Activated B cell treated with CpG ODN at 0.5 μM for 24 hours (primary cell): ENCODE results near the gene CMIP. TPM values are rescaled to one million over a fixed set of nuclear protein-coding genes. Genes with fewer than 3 reads are reported as not detected.

Source experiments
- ATAC-seq: fragments of 200-7000 bp; cut with Tn5 transposase; one replicate; pipeline ENCODE4 v1.10.0; 2021; ENCODE audit warnings: low read depth, mild to moderate bottlenecking, moderate library complexity
- CTCF ChIA-PET: fragments of 350-600 bp; sonication (Branson Sonifier 250); formaldehyde crosslinking; loops from one replicate; lab custom pipeline; 2021; ENCODE audit warnings: antibody characterized with exemption; lab: Charles Lee
- POLR2A ChIA-PET: fragments of 350-600 bp; sonication (Branson Sonifier 250); formaldehyde crosslinking; loops from one replicate; lab custom pipeline; 2021; ENCODE audit warnings: antibody characterized with exemption; lab: Charles Lee
- DNase-seq: peaks from one replicate; pipeline ENCODE4 v3.0.0; 2022
- H3K27ac Mint-ChIP-seq: one replicate; pipeline ENCODE4 v1.8.0; 2020; ENCODE audit warnings: mixed read lengths
- H3K27me3 Mint-ChIP-seq: one replicate; pipeline ENCODE4 v1.8.0; 2021; ENCODE audit warnings: mixed read lengths
- H3K36me3 Mint-ChIP-seq: one replicate; pipeline ENCODE4 v1.8.0; 2021; ENCODE audit warnings: low read depth, mixed read lengths
- H3K4me1 Mint-ChIP-seq: one replicate; pipeline ENCODE4 v1.8.0; 2021; ENCODE audit warnings: mixed read lengths
- H3K4me3 Mint-ChIP-seq: one replicate; pipeline ENCODE4 v1.8.0; 2020; ENCODE audit warnings: mild to moderate bottlenecking, mixed read lengths
- H3K9me3 Mint-ChIP-seq: one replicate; pipeline ENCODE4 v1.8.0; 2020; ENCODE audit warnings: mixed read lengths
- CTCF ChIP-seq: fragments of 200-600 bp; IDR thresholded peaks from one replicate; pipeline ENCODE4 v1.8.0; 2022; ENCODE audit warnings: antibody characterized with exemption, mild to moderate bottlenecking
- intact Hi-C: fragments of 100-400 bp; cut with micrococcal nuclease; formaldehyde crosslinking; loops from one replicate; pipeline ENCODE4 v1.15.1; 2024
- total RNA-seq: library from RNA; stranded (reverse); gene quantifications from 2 replicates; pipeline ENCODE4 v1.2.3, GENCODE V29; 2022

The CMIP gene
- total RNA-seq, 1 donor from 2014 or later = 76.3 TPM

- no peak overlapping the region for H3K27ac Mint-ChIP-seq
These were observed 138.2 kb downstream of the CMIP start for GRCh38 chr16:81582655-81583441.

GRCh38 chr16:81583893-81584631, 139.5 kb downstream of the CMIP start:
- Mint-ChIP-seq H3K4me3 (no peak overlapping the region), H3K4me1 (peaks cover 5% of the 10 kb centered on the region), H3K27me3 (no peaks in the 10 kb centered on the region), H3K36me3 (peaks cover 31% of the 10 kb centered on the region), H3K27ac (no peak overlapping the region), H3K9me3 (no peaks in the 10 kb centered on the region)
- ATAC-seq (no peak), DNase-seq (no peak)
- intact Hi-C loops = no loop called here
- ChIA-PET POLR2A (no interaction called here), CTCF (no interaction called here)
- TF ChIP-seq CTCF = no peak

More at GRCh38 chr16:81582655-81583441, 138.2 kb downstream of the CMIP start:
- Mint-ChIP-seq H3K4me3 (no peak overlapping the region), H3K36me3 (peaks cover 22% of the 10 kb centered on the region), H3K27me3 (no peaks in the 10 kb centered on the region), H3K9me3 (no peaks in the 10 kb centered on the region), H3K4me1 (peaks cover 5% of the 10 kb centered on the region)
- ChIA-PET POLR2A (no interaction called here), CTCF (no interaction called here)
- DNase-seq (no peak), ATAC-seq (no peak)
- no peak for TF ChIP-seq CTCF
- intact Hi-C loops = no loop called here

- ATAC-seq = no peak
- Mint-ChIP-seq H3K27me3 (no peaks in the 10 kb centered on the region), H3K4me1 (peaks cover 3% of the 10 kb centered on the region), H3K27ac (no peak overlapping the region), H3K36me3 (peaks cover 42% of the 10 kb centered on the region), H3K4me3 (no peak overlapping the region), H3K9me3 (no peaks in the 10 kb centered on the region)
- no peak for DNase-seq
- POLR2A ChIA-PET = no interaction called here
- CTCF ChIA-PET = no interaction called here
- no peak for TF ChIP-seq CTCF
- intact Hi-C loops = no loop called here
These were observed 141.2 kb downstream of the CMIP start for GRCh38 chr16:81585785-81586184.

- no peak for ATAC-seq
- CTCF ChIA-PET = no interaction called here
- H3K4me3 Mint-ChIP-seq = no peak overlapping the region
- H3K27ac Mint-ChIP-seq = no peak overlapping the region
- POLR2A ChIA-PET = no interaction called here
- intact Hi-C loops = no loop called here
- H3K36me3 Mint-ChIP-seq = peaks cover 42% of the 10 kb centered on the region
- no peak for DNase-seq
- no peaks in the 10 kb centered on the region for H3K9me3 Mint-ChIP-seq
- no peaks in the 10 kb centered on the region for H3K27me3 Mint-ChIP-seq
- TF ChIP-seq CTCF = no peak
- H3K4me1 Mint-ChIP-seq = peaks cover 8% of the 10 kb centered on the region
These were observed 141.8 kb downstream of the CMIP start for GRCh38 chr16:81586417-81586816.

- ATAC-seq = no peak
- intact Hi-C loops = no loop called here
- ChIA-PET CTCF (no interaction called here), POLR2A (no interaction called here)
- no peak for TF ChIP-seq CTCF
- H3K9me3 Mint-ChIP-seq = no peaks in the 10 kb centered on the region
- H3K27ac Mint-ChIP-seq = no peak overlapping the region
- H3K27me3 Mint-ChIP-seq = no peaks in the 10 kb centered on the region
- no peak for DNase-seq
- no peak overlapping the region for H3K4me3 Mint-ChIP-seq
- peaks cover 9% of the 10 kb centered on the region for H3K4me1 Mint-ChIP-seq
- H3K36me3 Mint-ChIP-seq = peaks cover 42% of the 10 kb centered on the region
These were observed 142.5 kb downstream of the CMIP start for GRCh38 chr16:81586977-81587625.
